ENCODE data around the gene KIF22.

- TF ChIP-seq, protein P1, sequence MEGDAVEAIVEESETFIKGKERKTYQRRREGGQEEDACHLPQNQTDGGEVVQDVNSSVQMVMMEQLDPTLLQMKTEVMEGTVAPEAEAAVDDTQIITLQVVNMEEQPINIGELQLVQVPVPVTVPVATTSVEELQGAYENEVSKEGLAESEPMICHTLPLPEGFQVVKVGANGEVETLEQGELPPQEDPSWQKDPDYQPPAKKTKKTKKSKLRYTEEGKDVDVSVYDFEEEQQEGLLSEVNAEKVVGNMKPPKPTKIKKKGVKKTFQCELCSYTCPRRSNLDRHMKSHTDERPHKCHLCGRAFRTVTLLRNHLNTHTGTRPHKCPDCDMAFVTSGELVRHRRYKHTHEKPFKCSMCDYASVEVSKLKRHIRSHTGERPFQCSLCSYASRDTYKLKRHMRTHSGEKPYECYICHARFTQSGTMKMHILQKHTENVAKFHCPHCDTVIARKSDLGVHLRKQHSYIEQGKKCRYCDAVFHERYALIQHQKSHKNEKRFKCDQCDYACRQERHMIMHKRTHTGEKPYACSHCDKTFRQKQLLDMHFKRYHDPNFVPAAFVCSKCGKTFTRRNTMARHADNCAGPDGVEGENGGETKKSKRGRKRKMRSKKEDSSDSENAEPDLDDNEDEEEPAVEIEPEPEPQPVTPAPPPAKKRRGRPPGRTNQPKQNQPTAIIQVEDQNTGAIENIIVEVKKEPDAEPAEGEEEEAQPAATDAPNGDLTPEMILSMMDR (conservative IDR thresholded peaks at IDR 0.05 in 1 of 2, IDR thresholded peaks at IDR 0.05 in 1 of 2; ENCODE audit: extremely low read depth in 1 of 2, insufficient read depth in 1 of 2, low read depth in 1 of 2, low read length in 2 of 2): peak; percentile 64 to 96
- TF ChIP-seq EZH2 (IDR thresholded peaks at IDR 0.05; ENCODE audit: borderline replicate concordance, low read length): no peak
These were observed 25.5 kb downstream of the KIF22 start, which contains the start of gene PAGR1 for GRCh38 chr16:29815793-29816693.

Measured in mammary epithelial cell (primary cell).